Mesothelial cell of epicardium (in vitro differentiated cells): Measurements from ENCODE around the gene CHAC2. TPM values are rescaled to one million over a fixed set of nuclear protein-coding genes. Genes with fewer than 3 reads are reported as not detected.

Experiments
- DNase-seq, 2 experiments: peaks; one replicate each; pipeline ENCODE4 v3.0.0; 2021; ENCODE audit warnings: low spot score in 2 of 2; ENCODE audit not compliant: unreplicated experiment in 2 of 2
- H3K27ac Mint-ChIP-seq: 2 replicates; pipeline ENCODE4 v1.8.0; 2021; ENCODE audit warnings: mixed read lengths
- H3K27me3 Mint-ChIP-seq: 2 replicates; pipeline ENCODE4 v1.8.0; 2021; ENCODE audit warnings: low read depth, mixed read lengths
- H3K36me3 Mint-ChIP-seq: 2 replicates; pipeline ENCODE4 v1.8.0; 2021; ENCODE audit warnings: mixed read lengths
- H3K4me1 Mint-ChIP-seq: 2 replicates; pipeline ENCODE4 v1.8.0; 2021; ENCODE audit warnings: mixed read lengths
- H3K4me3 Mint-ChIP-seq: 2 replicates; pipeline ENCODE4 v1.8.0; 2021; ENCODE audit warnings: mild to moderate bottlenecking, moderate library complexity, mixed read lengths
- H3K9me3 Mint-ChIP-seq: 2 replicates; pipeline ENCODE4 v1.8.0; 2021; ENCODE audit warnings: mixed read lengths
- total RNA-seq: library from RNA; stranded (reverse); gene quantifications from 3 replicates; pipeline ENCODE4 v1.2.1, GENCODE V29; 2021
- TF ChIP-seq, protein P1 (sequence below): fragments of 200-600 bp; sonication (generic); IDR thresholded peaks from one replicate; pipeline ENCODE4 v1.5.0; 2021; ENCODE audit warnings: antibody characterized with exemption; ENCODE audit not compliant: unreplicated experiment

The CHAC2 gene
- total RNA-seq, 1 donor from 2014 or later, result 1.1 TPM

DNA sequence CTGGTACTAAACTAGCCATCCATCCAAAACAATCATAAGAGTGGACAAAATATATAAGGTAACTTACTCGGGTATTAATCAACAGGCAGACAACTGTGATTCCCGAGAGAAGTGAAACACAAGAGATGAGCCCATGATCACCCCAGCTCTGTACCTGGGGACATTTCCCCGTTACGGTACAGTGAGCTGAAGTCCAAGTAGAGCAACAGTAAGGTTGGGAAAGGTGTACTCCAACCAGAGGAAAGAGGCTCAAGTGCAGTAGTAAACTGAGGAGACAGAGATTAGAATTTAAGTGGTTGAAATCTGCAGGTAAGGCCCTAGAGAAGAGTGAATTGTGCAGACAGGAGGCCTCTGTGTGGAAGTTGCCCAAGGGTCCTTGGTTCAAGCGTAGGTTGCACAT, 30.5 kb upstream of the CHAC2 start:
- H3K27me3 Mint-ChIP-seq, result no peaks in the 10 kb centered on the region
- H3K27ac Mint-ChIP-seq, result no peak overlapping the region
- peaks cover 28% of the 10 kb centered on the region for H3K36me3 Mint-ChIP-seq
- DNase-seq, result no peak
- H3K9me3 Mint-ChIP-seq, result peaks cover 12% of the 10 kb centered on the region
- TF ChIP-seq, protein P1, sequence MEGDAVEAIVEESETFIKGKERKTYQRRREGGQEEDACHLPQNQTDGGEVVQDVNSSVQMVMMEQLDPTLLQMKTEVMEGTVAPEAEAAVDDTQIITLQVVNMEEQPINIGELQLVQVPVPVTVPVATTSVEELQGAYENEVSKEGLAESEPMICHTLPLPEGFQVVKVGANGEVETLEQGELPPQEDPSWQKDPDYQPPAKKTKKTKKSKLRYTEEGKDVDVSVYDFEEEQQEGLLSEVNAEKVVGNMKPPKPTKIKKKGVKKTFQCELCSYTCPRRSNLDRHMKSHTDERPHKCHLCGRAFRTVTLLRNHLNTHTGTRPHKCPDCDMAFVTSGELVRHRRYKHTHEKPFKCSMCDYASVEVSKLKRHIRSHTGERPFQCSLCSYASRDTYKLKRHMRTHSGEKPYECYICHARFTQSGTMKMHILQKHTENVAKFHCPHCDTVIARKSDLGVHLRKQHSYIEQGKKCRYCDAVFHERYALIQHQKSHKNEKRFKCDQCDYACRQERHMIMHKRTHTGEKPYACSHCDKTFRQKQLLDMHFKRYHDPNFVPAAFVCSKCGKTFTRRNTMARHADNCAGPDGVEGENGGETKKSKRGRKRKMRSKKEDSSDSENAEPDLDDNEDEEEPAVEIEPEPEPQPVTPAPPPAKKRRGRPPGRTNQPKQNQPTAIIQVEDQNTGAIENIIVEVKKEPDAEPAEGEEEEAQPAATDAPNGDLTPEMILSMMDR, result no peak
- H3K4me3 Mint-ChIP-seq, result no peak overlapping the region
- H3K4me1 Mint-ChIP-seq, result no peaks in the 10 kb centered on the region

DNA sequence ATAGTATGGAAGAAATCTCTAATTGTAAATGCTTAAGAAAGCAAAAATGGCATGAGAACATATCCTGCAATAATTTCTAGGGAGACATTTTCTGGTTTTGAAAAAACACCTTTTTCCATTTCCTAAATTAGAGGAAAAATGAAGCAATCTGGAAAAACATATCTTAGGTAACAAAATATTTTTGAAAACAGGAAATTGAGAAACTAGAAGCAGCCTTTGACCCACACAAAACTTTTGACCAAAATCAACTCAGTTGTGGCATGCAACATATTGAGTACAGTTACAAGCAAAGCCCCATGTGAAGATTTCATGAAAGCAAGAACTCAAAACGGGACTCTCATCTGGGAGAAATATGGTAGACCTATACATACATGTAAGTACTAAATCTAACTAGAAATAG, 28.6 kb upstream of the CHAC2 start:
- no peaks in the 10 kb centered on the region for H3K27me3 Mint-ChIP-seq
- TF ChIP-seq, protein P1, result no peak
- peaks cover 12% of the 10 kb centered on the region for H3K9me3 Mint-ChIP-seq
- no peaks in the 10 kb centered on the region for H3K4me1 Mint-ChIP-seq
- peaks cover 32% of the 10 kb centered on the region for H3K36me3 Mint-ChIP-seq
- DNase-seq, result no peak
- no peak overlapping the region for H3K4me3 Mint-ChIP-seq
- H3K27ac Mint-ChIP-seq, result no peak overlapping the region

DNA sequence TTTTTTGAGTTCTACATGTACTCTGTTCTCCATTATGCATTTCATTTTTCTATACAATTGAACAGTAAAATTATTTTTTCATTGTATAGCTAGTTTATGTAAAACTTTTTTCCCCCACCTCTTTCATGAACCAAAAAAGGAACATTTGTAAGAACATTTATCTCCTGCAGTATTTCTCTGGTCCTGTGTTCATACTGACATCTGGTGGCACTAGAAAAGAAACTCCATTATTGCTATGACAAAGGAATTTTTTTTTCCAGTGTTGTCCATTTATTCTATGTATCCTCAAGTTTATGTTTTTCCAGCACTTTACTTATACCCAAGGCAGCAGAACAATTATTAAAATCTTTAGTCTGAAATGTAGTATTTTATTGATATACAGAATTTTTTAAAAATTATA, 27.4 kb upstream of the CHAC2 start:
- no peak for DNase-seq
- peaks cover 4% of the 10 kb centered on the region for H3K9me3 Mint-ChIP-seq

DNA sequence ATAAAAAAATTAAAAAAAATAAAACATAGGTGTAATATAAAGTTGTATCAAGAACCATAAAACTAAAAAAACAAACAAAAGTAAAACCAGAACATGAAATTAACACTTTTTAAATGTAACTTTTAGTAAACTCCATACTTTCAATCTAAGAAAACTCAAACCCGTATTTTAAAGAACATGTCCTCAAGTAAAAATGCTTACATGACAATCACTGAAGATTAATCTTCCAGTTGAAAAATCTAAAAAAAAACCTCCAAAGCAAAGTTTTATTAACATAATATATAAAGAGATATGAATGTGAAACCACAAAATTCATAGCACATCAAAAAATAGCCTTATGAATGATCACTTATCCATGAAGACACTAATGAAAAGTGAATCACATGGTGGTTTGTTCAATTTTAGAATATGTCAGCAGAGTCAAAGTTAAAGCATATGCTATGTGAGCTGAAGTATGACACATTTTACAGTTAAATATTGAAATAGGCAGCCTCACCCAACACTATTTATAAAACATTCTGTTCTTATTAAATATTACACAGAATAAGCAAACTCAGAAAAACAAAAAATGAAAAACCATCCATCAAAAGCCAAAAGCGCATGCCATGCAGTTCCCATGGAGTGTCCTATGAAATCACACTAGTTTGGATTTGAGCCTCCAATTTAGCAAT, 23.1 kb upstream of the CHAC2 start:
- Mint-ChIP-seq H3K27me3 (no peaks in the 10 kb centered on the region), H3K4me3 (no peak overlapping the region)

More for the DNA sequence above, 27.4 kb upstream of the CHAC2 start:
- TF ChIP-seq, protein P1, result no peak
- no peak overlapping the region for H3K27ac Mint-ChIP-seq
- no peak overlapping the region for H3K4me3 Mint-ChIP-seq
- H3K36me3 Mint-ChIP-seq, result peaks cover 22% of the 10 kb centered on the region
- H3K27me3 Mint-ChIP-seq, result no peaks in the 10 kb centered on the region
- no peaks in the 10 kb centered on the region for H3K4me1 Mint-ChIP-seq

DNA sequence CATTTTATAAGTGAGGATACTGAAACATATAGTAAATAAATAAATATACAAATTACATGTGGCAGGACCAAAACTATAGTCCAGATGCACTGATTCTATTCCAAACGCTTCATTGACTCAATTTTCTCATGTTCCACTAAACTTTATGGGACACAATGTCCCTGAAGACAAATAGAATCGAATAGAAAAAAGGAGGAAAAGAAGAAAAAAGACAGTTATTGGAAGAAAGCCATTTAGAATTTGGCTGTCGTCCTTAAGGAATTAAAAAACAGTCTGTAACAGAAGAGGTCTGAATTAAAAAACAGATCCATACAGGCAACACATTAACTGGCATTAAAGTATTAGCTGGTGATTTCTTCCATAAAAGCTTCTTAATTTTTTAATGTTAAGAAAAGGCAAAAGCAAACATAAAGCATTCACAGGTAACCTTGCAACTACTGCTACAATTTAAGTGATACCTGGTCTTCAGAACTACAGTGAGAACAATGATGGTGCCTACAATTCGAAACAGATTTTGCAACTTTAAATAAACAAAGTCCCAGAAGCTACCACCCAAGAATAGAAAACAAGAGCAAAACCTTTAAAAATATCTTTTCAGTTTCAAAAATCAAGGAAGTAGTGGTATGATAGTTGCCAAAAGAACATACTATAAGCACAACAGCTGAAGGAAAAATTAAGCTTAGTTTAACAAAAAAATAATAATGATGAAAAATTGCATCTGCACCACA, 17.4 kb upstream of the CHAC2 start:
- no peak for DNase-seq
- H3K4me1 Mint-ChIP-seq, result peaks cover 15% of the 10 kb centered on the region

More for the DNA sequence above, 23.1 kb upstream of the CHAC2 start:
- Mint-ChIP-seq H3K9me3 (no peaks in the 10 kb centered on the region), H3K27ac (no peak overlapping the region), H3K4me1 (no peaks in the 10 kb centered on the region), H3K36me3 (peaks cover 38% of the 10 kb centered on the region)
- TF ChIP-seq, protein P1, result no peak
- no peak for DNase-seq

More for the DNA sequence above, 17.4 kb upstream of the CHAC2 start:
- H3K4me3 Mint-ChIP-seq, result no peak overlapping the region
- H3K9me3 Mint-ChIP-seq, result no peaks in the 10 kb centered on the region
- peaks cover 31% of the 10 kb centered on the region for H3K36me3 Mint-ChIP-seq
- H3K27ac Mint-ChIP-seq, result no peak overlapping the region
- H3K27me3 Mint-ChIP-seq, result no peaks in the 10 kb centered on the region
- TF ChIP-seq, protein P1, result no peak
